ENCODE results near the gene EFNB3.

DNA sequence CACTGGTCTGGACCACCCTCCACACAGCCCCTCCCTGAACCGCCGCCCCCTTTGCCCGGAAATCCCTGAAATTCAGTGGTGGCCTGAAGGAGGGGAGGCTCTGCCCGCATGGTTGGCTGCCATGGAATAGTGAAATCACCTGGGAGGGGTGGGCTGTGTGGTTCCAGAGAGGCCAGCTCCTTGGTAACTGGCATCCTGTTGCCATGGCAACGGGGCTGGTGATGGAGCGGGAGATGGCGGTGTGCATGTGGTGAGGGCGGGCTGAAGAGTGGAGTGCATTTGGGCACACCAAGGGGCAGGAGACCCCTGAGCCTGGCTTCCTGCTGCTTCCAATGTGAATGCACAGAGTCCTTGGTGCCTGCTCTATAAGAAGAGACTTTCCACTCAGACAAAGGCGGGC, 2.4 kb downstream of the EFNB3 start:
- TF ChIP-seq SUZ12 (IDR thresholded peaks at IDR 0.05; ENCODE audit: extremely low read depth, insufficient read depth, insufficient read length) (no peak), YY1 (IDR thresholded peaks at IDR 0.05; ENCODE audit: insufficient read depth, insufficient read length) (no peak)

Data from NT2/D1 (cell line).